Neural cell (in vitro differentiated cells): ENCODE data around the gene AWAT2. TPM values are rescaled to one million over a fixed set of nuclear protein-coding genes. Genes with fewer than 3 reads are reported as not detected.

Experiments used
- H2AFZ ChIP-seq: fragments of 200-600, 300-800 bp; sonication (generic), shearing (Covaris generic); 2 replicates; pipeline ENCODE4 v1.6.0; 2014; ENCODE audit warnings: low read depth, mild to moderate bottlenecking, antibody characterized with exemption, low read length, moderate library complexity
- H3F3A ChIP-seq: fragments of 200-600 bp; shearing (Covaris generic); 2 replicates; pipeline ENCODE4 v1.6.1; 2016; ENCODE audit warnings: mild to moderate bottlenecking, moderate library complexity, mixed read lengths, antibody characterized with exemption, low read length; ENCODE audit not compliant: insufficient read depth, poor library complexity, severe bottlenecking
- H3K27ac ChIP-seq: fragments of 200-600, 300-800 bp; sonication (generic), shearing (Covaris generic); 2 replicates; pipeline ENCODE4 v1.5.1; 2014; ENCODE audit warnings: mild to moderate bottlenecking, low read length, moderate library complexity
- H3K27me3 ChIP-seq: fragments of 300-800, 200-600 bp; sonication (generic), shearing (Covaris generic); 2 replicates; pipeline ENCODE4 v1.6.0; 2014; ENCODE audit warnings: mild to moderate bottlenecking, low read depth, low read length, moderate library complexity; ENCODE audit not compliant: insufficient read depth
- H3K36me3 ChIP-seq: fragments of 300-800, 200-600 bp; sonication (generic), shearing (Covaris generic); 2 replicates; pipeline ENCODE4 v1.5.1; 2014; ENCODE audit warnings: mild to moderate bottlenecking, antibody characterized with exemption, low read length, moderate library complexity; ENCODE audit not compliant: insufficient read depth
- H3K4me2 ChIP-seq: fragments of 300-800, 200-600 bp; sonication (generic), shearing (Covaris generic); 2 replicates; pipeline ENCODE4 v1.6.0; 2014; ENCODE audit warnings: mild to moderate bottlenecking, low read length
- H3K4me3 ChIP-seq: fragments of 300-800, 200-600 bp; sonication (generic), shearing (Covaris generic); 2 replicates; pipeline ENCODE4 v1.5.1; 2014; ENCODE audit warnings: mild to moderate bottlenecking, low read length, moderate library complexity
- H3K79me2 ChIP-seq: fragments of 200-600 bp; shearing (Covaris generic); replicated peaks from 2 replicates; pipeline ENCODE4 v1.6.0; 2014; ENCODE audit warnings: mild to moderate bottlenecking, low read length, moderate library complexity; ENCODE audit not compliant: insufficient read depth
- H3K9ac ChIP-seq: fragments of 300-800, 200-600 bp; sonication (generic), shearing (Covaris generic); 2 replicates; pipeline ENCODE4 v1.6.1; 2016; ENCODE audit warnings: mild to moderate bottlenecking, low read length, mixed read lengths
- H3K9me2 ChIP-seq: fragments of 200-600 bp; shearing (Covaris generic); 2 replicates; pipeline ENCODE4 v1.6.1; 2016; ENCODE audit warnings: mild to moderate bottlenecking, low read length, mixed read lengths; ENCODE audit not compliant: insufficient read depth
- H3K9me3 ChIP-seq: fragments of 200-600, 300-800 bp; sonication (generic), shearing (Covaris generic); 2 replicates; pipeline ENCODE4 v1.6.1; 2016; ENCODE audit warnings: mild to moderate bottlenecking, mixed run types, low read length, moderate library complexity, mixed read lengths
- H4K20me1 ChIP-seq: fragments of 200-600 bp; shearing (Covaris generic); 2 replicates; pipeline ENCODE4 v1.6.1; 2016; ENCODE audit warnings: mild to moderate bottlenecking, mixed run types; ENCODE audit not compliant: insufficient read depth
- EP300 ChIP-seq: fragments of 450-650 bp; conservative IDR thresholded peaks from 2 replicates; pipeline ENCODE4 v1.6.1; 2014; ENCODE audit warnings: antibody characterized with exemption, mild to moderate bottlenecking, moderate library complexity; ENCODE audit not compliant: poor library complexity, severe bottlenecking
- EZH2 ChIP-seq: fragments of 200-600, 300-800 bp; shearing (Covaris generic), sonication (generic); IDR thresholded peaks from 2 replicates; pipeline ENCODE4 v1.6.1; 2014; ENCODE audit warnings: antibody characterized with exemption, low read length, borderline replicate concordance, mild to moderate bottlenecking; ENCODE audit not compliant: insufficient read depth, poor library complexity, severe bottlenecking
- MXI1 ChIP-seq: fragments of 450-650 bp; conservative IDR thresholded peaks from 2 replicates; pipeline ENCODE4 v1.6.1; 2014; ENCODE audit warnings: antibody characterized with exemption, mild to moderate bottlenecking; ENCODE audit not compliant: poor library complexity, severe bottlenecking
- POLR2AphosphoS5 ChIP-seq: IDR thresholded peaks from 2 replicates; pipeline ENCODE4 v1.6.1; 2012
- RAD21 ChIP-seq: fragments of 450-650 bp; conservative IDR thresholded peaks from 2 replicates; pipeline ENCODE4 v1.6.1; 2014; ENCODE audit warnings: antibody characterized with exemption, mild to moderate bottlenecking, moderate library complexity
- SMC3 ChIP-seq: fragments of 450-650 bp; conservative IDR thresholded peaks from 2 replicates; pipeline ENCODE4 v1.6.1; 2014; ENCODE audit warnings: antibody characterized with exemption, mild to moderate bottlenecking, moderate library complexity; ENCODE audit not compliant: poor library complexity
- TAF1 ChIP-seq: IDR thresholded peaks from 2 replicates; pipeline ENCODE4 v1.6.1; 2012; ENCODE audit warnings: low read depth
- polyA plus RNA-seq: library from polyadenylated mRNA; depleted of rRNA; stranded (reverse); fragments of >200 nt; gene quantifications from 2 replicates; pipeline ENCODE4 v1.2.3, GENCODE V29; 2014
- TF ChIP-seq, protein P1 (sequence below): IDR thresholded peaks from 2 replicates; pipeline ENCODE4 v1.6.1; 2012; ENCODE audit warnings: borderline replicate concordance
- TF ChIP-seq, protein P2 (sequence below): fragments of 450-650 bp; IDR thresholded peaks from 2 replicates; pipeline ENCODE4 v1.5.1; 2014; ENCODE audit warnings: antibody characterized with exemption, mild to moderate bottlenecking, moderate library complexity; ENCODE audit not compliant: poor library complexity, severe bottlenecking

The AWAT2 gene
- polyA plus RNA-seq, 1 donor from 2014 or later, result not detected

DNA sequence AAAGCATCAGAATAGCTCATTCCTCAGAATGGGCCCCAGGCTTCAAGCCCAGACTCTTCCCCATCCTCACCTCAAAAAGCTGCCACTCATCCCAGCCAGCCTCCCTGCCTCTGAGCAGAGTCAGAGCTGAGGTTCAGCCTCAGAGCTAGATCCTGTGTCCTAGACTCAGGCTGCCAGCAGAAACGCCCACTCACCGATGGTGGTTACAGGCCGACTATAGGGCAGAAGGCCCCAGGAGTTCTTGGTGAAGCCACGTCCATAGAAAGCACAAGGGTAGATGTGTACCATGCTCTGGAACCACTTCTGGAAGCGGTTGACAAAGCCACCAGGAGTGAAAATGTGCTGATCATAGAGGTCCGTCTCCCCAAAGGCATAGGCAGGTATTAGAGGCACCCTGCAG, 7.7 kb downstream of the AWAT2 start (continued):
- TF ChIP-seq, protein P1, sequence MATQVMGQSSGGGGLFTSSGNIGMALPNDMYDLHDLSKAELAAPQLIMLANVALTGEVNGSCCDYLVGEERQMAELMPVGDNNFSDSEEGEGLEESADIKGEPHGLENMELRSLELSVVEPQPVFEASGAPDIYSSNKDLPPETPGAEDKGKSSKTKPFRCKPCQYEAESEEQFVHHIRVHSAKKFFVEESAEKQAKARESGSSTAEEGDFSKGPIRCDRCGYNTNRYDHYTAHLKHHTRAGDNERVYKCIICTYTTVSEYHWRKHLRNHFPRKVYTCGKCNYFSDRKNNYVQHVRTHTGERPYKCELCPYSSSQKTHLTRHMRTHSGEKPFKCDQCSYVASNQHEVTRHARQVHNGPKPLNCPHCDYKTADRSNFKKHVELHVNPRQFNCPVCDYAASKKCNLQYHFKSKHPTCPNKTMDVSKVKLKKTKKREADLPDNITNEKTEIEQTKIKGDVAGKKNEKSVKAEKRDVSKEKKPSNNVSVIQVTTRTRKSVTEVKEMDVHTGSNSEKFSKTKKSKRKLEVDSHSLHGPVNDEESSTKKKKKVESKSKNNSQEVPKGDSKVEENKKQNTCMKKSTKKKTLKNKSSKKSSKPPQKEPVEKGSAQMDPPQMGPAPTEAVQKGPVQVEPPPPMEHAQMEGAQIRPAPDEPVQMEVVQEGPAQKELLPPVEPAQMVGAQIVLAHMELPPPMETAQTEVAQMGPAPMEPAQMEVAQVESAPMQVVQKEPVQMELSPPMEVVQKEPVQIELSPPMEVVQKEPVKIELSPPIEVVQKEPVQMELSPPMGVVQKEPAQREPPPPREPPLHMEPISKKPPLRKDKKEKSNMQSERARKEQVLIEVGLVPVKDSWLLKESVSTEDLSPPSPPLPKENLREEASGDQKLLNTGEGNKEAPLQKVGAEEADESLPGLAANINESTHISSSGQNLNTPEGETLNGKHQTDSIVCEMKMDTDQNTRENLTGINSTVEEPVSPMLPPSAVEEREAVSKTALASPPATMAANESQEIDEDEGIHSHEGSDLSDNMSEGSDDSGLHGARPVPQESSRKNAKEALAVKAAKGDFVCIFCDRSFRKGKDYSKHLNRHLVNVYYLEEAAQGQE, result no peak

DNA sequence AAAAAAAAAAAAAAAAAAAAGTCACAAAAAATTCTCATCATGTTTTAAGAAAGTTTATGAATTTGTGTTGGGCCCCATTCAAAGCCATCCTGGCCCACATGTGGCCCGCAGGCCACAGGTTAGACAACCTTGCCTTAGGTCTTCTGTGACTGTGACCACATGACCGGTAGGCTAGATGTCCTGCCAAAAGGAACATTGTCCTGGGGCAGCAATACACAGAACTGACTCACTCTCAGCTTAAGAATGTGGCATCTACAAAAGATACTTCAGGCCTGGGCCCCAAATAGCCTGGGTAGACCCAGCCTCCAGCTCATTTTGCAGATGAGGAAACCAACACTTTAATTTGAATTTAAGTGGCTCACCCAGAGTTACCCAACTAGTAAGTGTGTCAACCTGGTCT, 10.0 kb downstream of the AWAT2 start:
- TF ChIP-seq TAF1, result no peak
- TF ChIP-seq, protein P1, result no peak
- no peak for TF ChIP-seq SMC3
- no peak for TF ChIP-seq POLR2AphosphoS5
- TF ChIP-seq MXI1, result no peak
- TF ChIP-seq, protein P2, sequence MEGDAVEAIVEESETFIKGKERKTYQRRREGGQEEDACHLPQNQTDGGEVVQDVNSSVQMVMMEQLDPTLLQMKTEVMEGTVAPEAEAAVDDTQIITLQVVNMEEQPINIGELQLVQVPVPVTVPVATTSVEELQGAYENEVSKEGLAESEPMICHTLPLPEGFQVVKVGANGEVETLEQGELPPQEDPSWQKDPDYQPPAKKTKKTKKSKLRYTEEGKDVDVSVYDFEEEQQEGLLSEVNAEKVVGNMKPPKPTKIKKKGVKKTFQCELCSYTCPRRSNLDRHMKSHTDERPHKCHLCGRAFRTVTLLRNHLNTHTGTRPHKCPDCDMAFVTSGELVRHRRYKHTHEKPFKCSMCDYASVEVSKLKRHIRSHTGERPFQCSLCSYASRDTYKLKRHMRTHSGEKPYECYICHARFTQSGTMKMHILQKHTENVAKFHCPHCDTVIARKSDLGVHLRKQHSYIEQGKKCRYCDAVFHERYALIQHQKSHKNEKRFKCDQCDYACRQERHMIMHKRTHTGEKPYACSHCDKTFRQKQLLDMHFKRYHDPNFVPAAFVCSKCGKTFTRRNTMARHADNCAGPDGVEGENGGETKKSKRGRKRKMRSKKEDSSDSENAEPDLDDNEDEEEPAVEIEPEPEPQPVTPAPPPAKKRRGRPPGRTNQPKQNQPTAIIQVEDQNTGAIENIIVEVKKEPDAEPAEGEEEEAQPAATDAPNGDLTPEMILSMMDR, result no peak
- TF ChIP-seq RAD21, result no peak
- no peak for TF ChIP-seq EP300
- no peak for TF ChIP-seq EZH2

More for the DNA sequence above, 10.0 kb downstream of the AWAT2 start:
- H3K4me2 ChIP-seq, result no peak overlapping the region
- H4K20me1 ChIP-seq, result no peaks in the 10 kb centered on the region
- H3K9me3 ChIP-seq, result no peaks in the 10 kb centered on the region
- H2AFZ ChIP-seq, result no peak overlapping the region
- H3K4me3 ChIP-seq, result no peak overlapping the region
- H3K79me2 ChIP-seq, result no peaks in the 10 kb centered on the region
- H3K9me2 ChIP-seq, result no peaks in the 10 kb centered on the region
- no peaks in the 10 kb centered on the region for H3K36me3 ChIP-seq
- no peaks in the 10 kb centered on the region for H3K27me3 ChIP-seq
- no peak overlapping the region for H3K27ac ChIP-seq
- no peak overlapping the region for H3K9ac ChIP-seq
- H3F3A ChIP-seq, result no peaks in the 10 kb centered on the region
